Measurements from ENCODE around the gene IL34. TPM values are rescaled to one million over a fixed set of nuclear protein-coding genes. Genes with fewer than 3 reads are reported as not detected.

The IL34 gene
- total RNA-seq, 1 experiment from 2014 or later = 4.4 TPM

GRCh38 chr16:70685938-70686375 is 39.6 kb downstream of the IL34 start, which contains the start of gene MTSS2:
Gene MTSS2, minus strand, starts transcription at chr16:70686053. Its CDS starts 262 bp downstream, at chr16:70685791.
- Histone ChIP-seq H3K4ac (ENCODE audit: low read depth, low read length) (no peak within 1 kb of the TSS), H2BK20ac (ENCODE audit: low read depth, low read length, poor library complexity, severe bottlenecking) (no peak within 1 kb of the TSS), H2AFZ (ENCODE audit: low read length) (no peak within 1 kb of the TSS), H2BK15ac (ENCODE audit: low read depth, low read length) (no peak within 1 kb of the TSS), H3K14ac (ENCODE audit: insufficient read depth, low read length) (no peak within 1 kb of the TSS; the same call in 1 of the 2 replicates), H3T11ph (ENCODE audit: low read length) (no peak within 1 kb of the TSS), H3K4me1 (ENCODE audit: insufficient read depth, low read length) (peaks cover 6% of the 10 kb centered on the region; the same call in 1 of the 2 replicates), H3K9me3 (ENCODE audit: control insufficient read depth, low read depth, low read length) (no peaks in the 10 kb centered on the region), H3K56ac (ENCODE audit: insufficient read length, low read depth, low read length) (no peak within 1 kb of the TSS), H4K8ac (replicated peaks; ENCODE audit: insufficient read length, low read depth, low read length) (no peak within 1 kb of the TSS), H2BK5ac (ENCODE audit: insufficient read length, low read length) (no peak within 1 kb of the TSS), H2BK120ac (ENCODE audit: low read depth, low read length, poor library complexity, severe bottlenecking) (no peak within 1 kb of the TSS), H3K27me3 (ENCODE audit: insufficient read depth, low read length) (no peaks in the 10 kb centered on the region), H3K79me1 (ENCODE audit: insufficient read depth, low read depth, low read length, poor library complexity, severe bottlenecking) (no peaks in the 10 kb centered on the region), H4K5ac (ENCODE audit: insufficient read length, low read depth, low read length) (no peak within 1 kb of the TSS), H4K20me1 (ENCODE audit: control insufficient read depth, insufficient read depth, insufficient read length) (no peaks in the 10 kb centered on the region), H4K91ac (ENCODE audit: insufficient read length, low read depth, low read length) (no peak within 1 kb of the TSS), H3K18ac (ENCODE audit: insufficient read length, low read depth, low read length) (no peak within 1 kb of the TSS), H2BK12ac (ENCODE audit: insufficient read length, low read depth, low read length) (no peak within 1 kb of the TSS), H3K9ac (ENCODE audit: extremely low read depth, insufficient read length, low read length) (no peak within 1 kb of the TSS), H3K23ac (ENCODE audit: insufficient read length, low read depth, low read length) (no peak within 1 kb of the TSS), H3K4me2 (ENCODE audit: insufficient read depth, insufficient read length, low read length) (peak within 1 kb of the TSS; percentile 61), H2AK5ac (ENCODE audit: insufficient read length, low read length) (no peak within 1 kb of the TSS), H3K79me2 (ENCODE audit: insufficient read depth, low read length) (no peaks in the 10 kb centered on the region), H3K23me2 (ENCODE audit: insufficient read length, low read depth, low read length, poor library complexity, severe bottlenecking) (peaks cover 7% of the 10 kb centered on the region), H3K27ac (ENCODE audit: insufficient read length, low read depth, low read length) (no peak within 1 kb of the TSS)
- Mint-ChIP-seq H3K27ac (no peak within 1 kb of the TSS), H3K27me3 (ENCODE audit: low read depth) (peaks cover 2% of the 10 kb centered on the region; the same call in 1 of the 2 replicates), H3K9me3 (no peaks in the 10 kb centered on the region), H3K4me1 (peaks cover 19 to 28% of the 10 kb centered on the region in 2 experiments), H3K36me3 (ENCODE audit: insufficient read depth in 1 of 3, low read depth in 3 of 3) (no peaks in the 10 kb centered on the region; a peak in 1 of 7 replicates), H3K4me3 (peak within 1 kb of the TSS; percentile 68 to 84)
- DNase-seq = peak; percentile 79
- 0 out of 3 replicates have a peak, but pooled peaks have one; percentile 10 for TF ChIP-seq CTCF (conservative IDR thresholded peaks at IDR 0.05)
- no CpG with 5 or more reads among the region's 72 CpGs for WGBS (ENCODE audit: extremely low coverage, insufficient read length, low lambda C conversion rate)

Measured in H9 (cell line).